GM21381 (cell line): Measurements from ENCODE around the gene LMBR1.

Experiments
- ATAC-seq: cut with Tn5 transposase; IDR thresholded peaks from one replicate; pipeline ENCODE4 v1.9.1; 2021; ENCODE audit warnings: mild to moderate bottlenecking, moderate library complexity; ENCODE audit not compliant: unreplicated experiment

Gene LMBR1

DNA sequence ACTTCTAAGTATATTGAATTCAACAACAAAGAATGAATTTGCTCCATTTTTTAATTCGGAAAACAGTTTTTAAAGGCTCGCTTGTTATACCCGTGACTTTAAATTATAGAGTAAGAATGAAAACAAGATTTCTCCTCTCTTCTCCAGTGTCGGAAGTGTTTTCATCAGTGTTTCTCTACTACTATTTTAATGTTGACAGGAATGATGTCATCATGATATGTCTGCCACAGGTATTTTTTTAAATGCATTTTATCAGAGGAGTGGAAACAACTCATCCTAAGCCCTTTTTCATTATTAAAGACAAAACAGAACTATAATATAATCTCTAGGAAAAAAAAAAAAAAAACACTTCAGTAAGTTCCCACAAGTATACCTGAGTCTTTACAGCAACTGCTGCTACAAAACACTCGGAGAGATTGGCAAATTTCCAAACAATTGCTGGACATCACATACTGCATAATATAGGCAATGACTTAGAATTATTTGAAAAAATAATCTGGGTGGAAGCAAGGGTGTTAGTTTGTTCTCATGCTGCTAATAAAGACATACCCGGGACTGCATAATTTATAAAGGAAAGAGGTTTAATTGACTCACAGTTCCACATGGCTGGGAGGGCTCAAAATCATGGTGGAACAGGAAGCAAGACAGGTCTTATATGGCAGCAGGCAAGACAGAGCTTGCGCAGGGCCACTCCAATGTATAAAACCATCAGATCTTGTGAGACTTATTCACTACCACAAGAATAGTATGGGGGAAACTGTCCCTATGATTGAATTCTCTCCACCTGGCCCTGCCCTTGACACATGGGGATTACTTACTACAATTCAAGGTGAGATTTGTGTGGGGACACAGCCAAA lies 257.2 kb downstream of the LMBR1 start:
- ATAC-seq, result no peak

DNA sequence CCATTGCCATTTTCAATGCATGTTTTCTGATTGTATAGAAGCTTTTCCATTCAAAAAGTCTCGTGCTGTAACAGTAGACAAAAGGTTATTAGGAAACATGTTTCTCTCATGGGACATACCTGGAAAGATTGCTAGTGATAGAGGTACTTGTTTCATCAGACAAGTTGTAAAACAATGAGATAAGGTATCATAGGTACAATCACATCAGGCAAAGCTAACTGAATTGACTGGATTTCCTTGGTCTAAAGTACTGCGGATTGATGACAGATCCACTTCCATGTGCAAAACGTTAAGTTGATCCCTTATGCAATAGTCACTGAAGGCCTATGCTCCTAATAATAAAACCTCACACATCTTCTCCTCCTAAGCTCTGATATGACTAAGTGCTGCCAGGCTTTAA lies 258.9 kb downstream of the LMBR1 start:
- ATAC-seq, result no peak

DNA sequence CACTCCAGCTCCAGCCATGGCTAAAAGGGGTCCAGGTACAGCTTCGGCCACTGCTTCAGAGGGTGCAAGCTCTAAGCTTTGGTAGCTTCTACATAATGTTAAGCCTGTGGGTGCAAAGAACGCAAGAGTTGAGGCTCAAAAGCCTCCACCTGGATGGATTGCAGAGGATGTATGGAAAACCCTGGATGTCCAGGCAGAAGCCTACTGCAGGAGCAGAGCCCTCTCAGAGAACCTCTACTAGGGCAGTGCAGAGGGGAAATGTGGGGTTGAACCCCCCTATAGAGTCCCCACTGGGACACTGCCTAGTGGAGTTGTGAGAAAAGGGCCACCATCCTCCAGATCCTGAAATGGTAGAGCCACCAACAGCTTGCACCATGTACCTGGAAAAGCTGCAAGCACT lies 263.1 kb downstream of the LMBR1 start:
- no peak for ATAC-seq

DNA sequence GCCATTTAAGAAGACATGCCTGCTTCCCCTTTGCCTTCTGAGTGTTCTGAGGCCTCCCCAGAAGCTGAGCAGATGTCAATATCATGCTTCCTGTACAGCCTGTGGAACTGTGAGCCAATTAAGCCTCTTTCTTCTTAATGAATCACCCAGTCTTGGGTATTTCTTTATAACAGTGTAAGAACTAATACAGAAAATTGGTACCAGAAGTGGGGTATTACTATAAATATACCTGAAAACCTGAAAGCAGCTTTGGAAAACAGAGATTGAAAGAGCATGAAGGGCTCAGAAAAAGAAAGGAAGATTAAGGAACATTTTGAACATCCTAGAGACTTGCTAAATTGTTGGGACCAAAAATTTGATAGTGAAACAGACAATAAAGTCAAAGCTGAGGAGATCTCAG lies 264.4 kb downstream of the LMBR1 start:
- no peak for ATAC-seq
